Activated B cell treated with CpG ODN at 0.5 μM for 24 hours (primary cell): ENCODE measurements around the gene RPGRIP1. TPM values are rescaled to one million over a fixed set of nuclear protein-coding genes. Genes with fewer than 3 reads are reported as not detected.
A peak's percentile ranks its signal among the peaks of the same experiment; 100 is the strongest.
"Not testable (repeated sequence)": the region's sequence is repeated elsewhere in the genome, so short reads cannot be mapped to it uniquely, and the experiment has no call there.

ENCODE experiments used
- ATAC-seq: fragments of 200-7000 bp; cut with Tn5 transposase; one replicate; pipeline ENCODE4 v1.10.0; 2021; ENCODE audit warnings: low read depth, mild to moderate bottlenecking, moderate library complexity
- CTCF ChIA-PET: fragments of 350-600 bp; sonication (Branson Sonifier 250); formaldehyde crosslinking; loops from one replicate; lab custom pipeline; 2021; ENCODE audit warnings: antibody characterized with exemption; lab: Charles Lee
- POLR2A ChIA-PET: fragments of 350-600 bp; sonication (Branson Sonifier 250); formaldehyde crosslinking; loops from one replicate; lab custom pipeline; 2021; ENCODE audit warnings: antibody characterized with exemption; lab: Charles Lee
- DNase-seq: peaks from one replicate; pipeline ENCODE4 v3.0.0; 2022
- H3K27ac Mint-ChIP-seq: one replicate; pipeline ENCODE4 v1.8.0; 2020; ENCODE audit warnings: mixed read lengths
- H3K27me3 Mint-ChIP-seq: one replicate; pipeline ENCODE4 v1.8.0; 2021; ENCODE audit warnings: mixed read lengths
- H3K36me3 Mint-ChIP-seq: one replicate; pipeline ENCODE4 v1.8.0; 2021; ENCODE audit warnings: low read depth, mixed read lengths
- H3K4me1 Mint-ChIP-seq: one replicate; pipeline ENCODE4 v1.8.0; 2021; ENCODE audit warnings: mixed read lengths
- H3K4me3 Mint-ChIP-seq: one replicate; pipeline ENCODE4 v1.8.0; 2020; ENCODE audit warnings: mild to moderate bottlenecking, mixed read lengths
- H3K9me3 Mint-ChIP-seq: one replicate; pipeline ENCODE4 v1.8.0; 2020; ENCODE audit warnings: mixed read lengths
- CTCF ChIP-seq: fragments of 200-600 bp; IDR thresholded peaks from one replicate; pipeline ENCODE4 v1.8.0; 2022; ENCODE audit warnings: antibody characterized with exemption, mild to moderate bottlenecking
- intact Hi-C: fragments of 100-400 bp; cut with micrococcal nuclease; formaldehyde crosslinking; loops from one replicate; pipeline ENCODE4 v1.15.1; 2024
- total RNA-seq: library from RNA; stranded (reverse); gene quantifications from 2 replicates; pipeline ENCODE4 v1.2.3, GENCODE V29; 2022

RPGRIP1 gene
- total RNA-seq, 1 donor from 2014 or later: not detected

- TF ChIP-seq CTCF: no peak
- intact Hi-C loops: no loop called here
- no peak for ATAC-seq
- no peak overlapping the region for H3K27ac Mint-ChIP-seq
- H3K9me3 Mint-ChIP-seq: no peaks in the 10 kb centered on the region
- DNase-seq: no peak
- H3K4me1 Mint-ChIP-seq: peaks cover 3% of the 10 kb centered on the region
- CTCF ChIA-PET: no interaction called here
- H3K4me3 Mint-ChIP-seq: no peak overlapping the region
- H3K36me3 Mint-ChIP-seq: no peaks in the 10 kb centered on the region
- POLR2A ChIA-PET: no interaction called here
- no peaks in the 10 kb centered on the region for H3K27me3 Mint-ChIP-seq
Observed at GRCh38 chr14:21287168-21287567, 7.3 kb downstream of the RPGRIP1 start.

- H3K4me3 Mint-ChIP-seq, CTCF ChIA-PET, H3K4me1 Mint-ChIP-seq, intact Hi-C loops, H3K9me3 Mint-ChIP-seq, H3K36me3 Mint-ChIP-seq, H3K27ac Mint-ChIP-seq, H3K27me3 Mint-ChIP-seq, DNase-seq: not testable (repeated sequence)
- peak; percentile 50 for ATAC-seq
- POLR2A ChIA-PET: interaction anchor here (0.8 kb wide), 1 partner anchor 15 kb away, joined by 5 read pairs; no protein-coding TSS in a partner anchor
Observed at GRCh38 chr14:21294026-21294425, 14.1 kb downstream of the RPGRIP1 start.

- intact Hi-C loops: no loop called here
- no peak for TF ChIP-seq CTCF
- no peaks in the 10 kb centered on the region for H3K36me3 Mint-ChIP-seq
- H3K4me3 Mint-ChIP-seq: no peak overlapping the region
- H3K9me3 Mint-ChIP-seq: no peaks in the 10 kb centered on the region
- H3K27me3 Mint-ChIP-seq: peaks cover 3% of the 10 kb centered on the region
- ChIA-PET POLR2A (no interaction called here), CTCF (no interaction called here)
- no peak overlapping the region for H3K27ac Mint-ChIP-seq
- peaks cover 17% of the 10 kb centered on the region for H3K4me1 Mint-ChIP-seq
- ATAC-seq (no peak), DNase-seq (no peak)
Observed at GRCh38 chr14:21298358-21298757, 18.5 kb downstream of the RPGRIP1 start.

- Mint-ChIP-seq H3K27me3 (no peaks in the 10 kb centered on the region), H3K4me3 (no peak overlapping the region), H3K27ac (no peak overlapping the region), H3K4me1 (peaks cover 17% of the 10 kb centered on the region), H3K9me3 (no peaks in the 10 kb centered on the region), H3K36me3 (no peaks in the 10 kb centered on the region)
- CTCF ChIA-PET: interaction anchor here (0.6 to 0.8 kb wide), 2 partner anchors 27 to 46 kb away, joined by 3 read pairs; no protein-coding TSS in a partner anchor
- intact Hi-C loops: loop anchor here (1.0 to 10.0 kb wide), 3 partner anchors 9 to 1285 kb away; partner anchors contain the start of gene DAD1
- POLR2A ChIA-PET: interaction anchor here (1.1 kb wide), 1 partner anchor 30 kb away, joined by 3 read pairs; no protein-coding TSS in a partner anchor
- TF ChIP-seq CTCF: no peak
- ATAC-seq (no peak), DNase-seq (no peak)
Observed at GRCh38 chr14:21299562-21300130, 19.8 kb downstream of the RPGRIP1 start.

- Mint-ChIP-seq H3K9me3 (no peaks in the 10 kb centered on the region), H3K27ac (no peak overlapping the region), H3K4me1 (peaks cover 17% of the 10 kb centered on the region), H3K27me3 (no peaks in the 10 kb centered on the region), H3K36me3 (no peaks in the 10 kb centered on the region), H3K4me3 (peak overlapping the region; percentile 74)
- peak; percentile 86 for ATAC-seq
- peak; percentile 46 for DNase-seq
- CTCF ChIA-PET: no interaction called here
- POLR2A ChIA-PET: interaction anchor here (0.6 kb wide), 1 partner anchor 31 kb away, joined by 5 read pairs; no protein-coding TSS in a partner anchor
- intact Hi-C loops: loop anchor here (1.0 to 10.0 kb wide), 3 partner anchors 7 to 1284 kb away; partner anchors contain the start of gene DAD1
- TF ChIP-seq CTCF: no peak
Observed at GRCh38 chr14:21300892-21301291, 21.0 kb downstream of the RPGRIP1 start.
